ENCODE results near the gene RIMKLB. TPM values are rescaled to one million over a fixed set of nuclear protein-coding genes. Genes with fewer than 3 reads are reported as not detected.
"Not testable (repeated sequence)": the region's sequence is repeated elsewhere in the genome, so short reads cannot be mapped to it uniquely, and the experiment has no call there.

Gene RIMKLB
- total and polyA plus RNA-seq, 2 donors (not counting 1 experiment from before 2014, with no cell fraction given), result 13.0 to 22.3 TPM

DNA sequence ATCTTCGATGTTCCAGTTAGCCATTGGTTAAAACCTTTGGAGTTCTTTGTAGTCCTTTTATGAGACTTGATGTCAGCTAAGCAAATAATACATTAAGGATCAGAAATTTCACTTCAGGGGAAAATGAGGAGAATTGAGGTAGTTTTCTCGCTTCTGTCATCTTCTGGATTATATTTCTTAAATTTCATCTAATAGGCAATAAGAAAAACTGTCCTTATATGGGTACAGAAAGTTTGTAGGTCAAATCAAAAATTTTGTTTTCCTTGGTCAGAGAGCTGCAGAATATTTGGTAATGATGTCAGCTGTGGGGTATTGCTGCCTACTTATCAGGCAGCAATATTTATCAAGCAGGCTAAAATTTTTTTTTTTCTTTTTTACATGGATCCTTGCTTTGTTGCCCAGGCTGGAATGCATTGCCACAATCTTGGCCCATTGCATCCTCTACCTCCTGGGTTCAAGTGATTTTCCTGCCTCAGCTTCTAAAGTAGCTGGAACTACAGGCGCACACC, 37.1 kb downstream of the RIMKLB start:
- no peaks in the 10 kb centered on the region for H3K4me1 ChIP-seq (ENCODE audit: control insufficient read depth, extremely low read depth, insufficient read depth, low read length)
- H3K4me2 ChIP-seq (ENCODE audit: extremely low read depth, insufficient read depth, low read length), result no peak overlapping the region
- no peaks in the 10 kb centered on the region for H3K79me2 ChIP-seq (ENCODE audit: control insufficient read depth, insufficient read depth, low read length)
- no peak overlapping the region for H3K9ac ChIP-seq (ENCODE audit: insufficient read depth, low read length)
- no peaks in the 10 kb centered on the region for H3K9me3 ChIP-seq (ENCODE audit: control insufficient read depth, insufficient read depth, low read depth, low read length)
- DNase-seq (ENCODE audit: low read depth in 2 of 2), result peak; percentile 23 to 50
- TF ChIP-seq, protein P1, sequence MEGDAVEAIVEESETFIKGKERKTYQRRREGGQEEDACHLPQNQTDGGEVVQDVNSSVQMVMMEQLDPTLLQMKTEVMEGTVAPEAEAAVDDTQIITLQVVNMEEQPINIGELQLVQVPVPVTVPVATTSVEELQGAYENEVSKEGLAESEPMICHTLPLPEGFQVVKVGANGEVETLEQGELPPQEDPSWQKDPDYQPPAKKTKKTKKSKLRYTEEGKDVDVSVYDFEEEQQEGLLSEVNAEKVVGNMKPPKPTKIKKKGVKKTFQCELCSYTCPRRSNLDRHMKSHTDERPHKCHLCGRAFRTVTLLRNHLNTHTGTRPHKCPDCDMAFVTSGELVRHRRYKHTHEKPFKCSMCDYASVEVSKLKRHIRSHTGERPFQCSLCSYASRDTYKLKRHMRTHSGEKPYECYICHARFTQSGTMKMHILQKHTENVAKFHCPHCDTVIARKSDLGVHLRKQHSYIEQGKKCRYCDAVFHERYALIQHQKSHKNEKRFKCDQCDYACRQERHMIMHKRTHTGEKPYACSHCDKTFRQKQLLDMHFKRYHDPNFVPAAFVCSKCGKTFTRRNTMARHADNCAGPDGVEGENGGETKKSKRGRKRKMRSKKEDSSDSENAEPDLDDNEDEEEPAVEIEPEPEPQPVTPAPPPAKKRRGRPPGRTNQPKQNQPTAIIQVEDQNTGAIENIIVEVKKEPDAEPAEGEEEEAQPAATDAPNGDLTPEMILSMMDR (conservative IDR thresholded peaks at IDR 0.05 in 1 of 2, IDR thresholded peaks at IDR 0.05 in 1 of 2; ENCODE audit: low read depth in 1 of 2, low read length in 2 of 2), result no peak
- no peak for TF ChIP-seq EZH2 (IDR thresholded peaks at IDR 0.05; ENCODE audit: low read length, missing control alignments)
- H3K36me3 ChIP-seq (ENCODE audit: control insufficient read depth, insufficient read depth, low read length), result no peaks in the 10 kb centered on the region
- H2AFZ ChIP-seq (ENCODE audit: low read length), result no peak overlapping the region
- H3K4me3 ChIP-seq (replicated peaks in 1 of 4; ENCODE audit: control extremely low read depth in 1 of 4, insufficient read depth in 1 of 4, low read depth in 3 of 4, low read length in 4 of 4), result no peak overlapping the region
- H4K20me1 ChIP-seq (ENCODE audit: control insufficient read depth, extremely low read depth, insufficient read depth, low read length), result no peaks in the 10 kb centered on the region
- H3K27ac ChIP-seq (ENCODE audit: insufficient read depth, low read length), result no peak overlapping the region
- no peaks in the 10 kb centered on the region for H3K27me3 ChIP-seq (ENCODE audit: control insufficient read depth, insufficient read depth, low read length)

DNA sequence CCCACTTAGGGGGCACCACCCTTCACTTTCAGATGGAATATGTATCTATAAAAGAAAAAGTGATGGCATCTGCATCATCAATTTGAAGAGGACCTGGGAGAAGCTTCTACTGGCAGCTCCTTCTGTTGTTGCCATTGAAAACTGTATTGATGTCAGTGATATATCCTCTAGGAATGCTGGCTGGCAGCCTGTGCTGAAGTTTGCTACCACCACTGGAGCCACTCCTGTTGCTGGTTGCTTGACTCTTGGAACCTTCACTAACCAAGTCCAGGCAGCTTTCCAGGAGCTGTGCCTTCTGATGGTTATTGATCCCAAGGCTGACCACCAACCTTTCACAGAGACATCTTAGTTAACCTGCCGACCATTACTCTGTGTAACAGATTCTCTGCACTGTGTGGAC, 44.7 kb downstream of the RIMKLB start:
- Histone ChIP-seq H3K4me2 (ENCODE audit: extremely low read depth, insufficient read depth, low read length) (no peak overlapping the region), H3K9ac (ENCODE audit: insufficient read depth, low read length) (no peak overlapping the region), H3K79me2 (ENCODE audit: control insufficient read depth, insufficient read depth, low read length) (no peaks in the 10 kb centered on the region), H3K27me3 (ENCODE audit: control insufficient read depth, insufficient read depth, low read length) (no peaks in the 10 kb centered on the region), H2AFZ (ENCODE audit: low read length) (no peak overlapping the region), H3K4me1 (ENCODE audit: control insufficient read depth, extremely low read depth, insufficient read depth, low read length) (peaks cover 3% of the 10 kb centered on the region), H3K4me3 (replicated peaks in 1 of 4; ENCODE audit: control extremely low read depth in 1 of 4, insufficient read depth in 1 of 4, low read depth in 3 of 4, low read length in 4 of 4) (no peak overlapping the region), H3K36me3 (ENCODE audit: control insufficient read depth, insufficient read depth, low read length) (no peaks in the 10 kb centered on the region), H4K20me1 (ENCODE audit: control insufficient read depth, extremely low read depth, insufficient read depth, low read length) (no peaks in the 10 kb centered on the region), H3K27ac (ENCODE audit: insufficient read depth, low read length) (no peak overlapping the region), H3K9me3 (ENCODE audit: control insufficient read depth, insufficient read depth, low read depth, low read length) (no peaks in the 10 kb centered on the region)
- no peak for TF ChIP-seq EZH2 (IDR thresholded peaks at IDR 0.05; ENCODE audit: low read length, missing control alignments)
- TF ChIP-seq, protein P1 (conservative IDR thresholded peaks at IDR 0.05 in 1 of 2, IDR thresholded peaks at IDR 0.05 in 1 of 2; ENCODE audit: low read depth in 1 of 2, low read length in 2 of 2), result no peak
- peak; percentile 30 to 83 for DNase-seq (ENCODE audit: low read depth in 2 of 2)

DNA sequence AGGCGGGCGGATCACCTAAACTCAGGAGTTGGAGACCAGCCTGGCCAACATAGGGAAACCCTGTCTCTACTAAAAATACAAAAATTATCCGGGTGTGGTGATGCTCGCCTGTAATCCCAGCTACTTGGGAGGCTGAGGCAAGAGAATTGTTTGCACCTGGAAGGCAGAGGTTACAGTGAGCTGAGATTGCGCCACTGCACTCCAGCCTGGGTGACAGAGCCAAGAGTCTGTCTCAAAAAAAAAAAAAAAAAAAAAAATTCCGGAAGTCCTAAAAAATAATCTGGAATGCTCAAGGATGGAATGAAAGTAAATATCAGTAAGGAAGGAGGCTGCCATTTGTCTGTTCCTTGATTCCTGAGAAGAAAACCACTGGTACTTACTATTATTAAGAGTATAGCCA, 45.3 kb downstream of the RIMKLB start:
- not testable (repeated sequence) for H3K4me3 ChIP-seq (replicated peaks in 1 of 4; ENCODE audit: control extremely low read depth in 1 of 4, insufficient read depth in 1 of 4, low read depth in 3 of 4, low read length in 4 of 4); H3K4me1 ChIP-seq (ENCODE audit: control insufficient read depth, extremely low read depth, insufficient read depth, low read length); H4K20me1 ChIP-seq (ENCODE audit: control insufficient read depth, extremely low read depth, insufficient read depth, low read length); H3K9ac ChIP-seq (ENCODE audit: insufficient read depth, low read length); H3K4me2 ChIP-seq (ENCODE audit: extremely low read depth, insufficient read depth, low read length); H3K9me3 ChIP-seq (ENCODE audit: control insufficient read depth, insufficient read depth, low read depth, low read length); H3K36me3 ChIP-seq (ENCODE audit: control insufficient read depth, insufficient read depth, low read length); H3K79me2 ChIP-seq (ENCODE audit: control insufficient read depth, insufficient read depth, low read length); H3K27ac ChIP-seq (ENCODE audit: insufficient read depth, low read length); H2AFZ ChIP-seq (ENCODE audit: low read length); H3K27me3 ChIP-seq (ENCODE audit: control insufficient read depth, insufficient read depth, low read length); DNase-seq (ENCODE audit: low read depth in 2 of 2)

DNA sequence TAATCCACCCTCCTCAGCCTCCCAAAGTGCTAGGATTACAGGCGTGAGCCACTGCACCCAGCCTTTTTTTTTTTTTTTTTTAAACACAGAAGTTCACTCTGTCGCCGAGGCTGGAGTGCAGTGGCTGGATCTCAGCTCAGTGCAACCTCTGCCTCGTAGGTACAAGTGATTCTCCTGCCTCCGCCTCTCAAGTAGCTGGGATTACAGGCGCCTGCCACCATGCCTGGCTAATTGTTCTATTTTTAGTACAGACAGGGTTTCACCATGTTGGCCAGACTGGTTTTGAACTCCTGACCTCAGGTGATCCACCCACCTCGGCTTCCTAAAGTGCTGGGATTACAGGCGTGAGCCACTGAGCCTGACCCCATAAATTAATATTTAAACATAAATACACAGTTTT, 47.8 kb downstream of the RIMKLB start:
- not testable (repeated sequence) for H3K36me3 ChIP-seq (ENCODE audit: control insufficient read depth, insufficient read depth, low read length); H2AFZ ChIP-seq (ENCODE audit: low read length); DNase-seq (ENCODE audit: low read depth in 2 of 2); H3K4me3 ChIP-seq (replicated peaks in 1 of 4; ENCODE audit: control extremely low read depth in 1 of 4, insufficient read depth in 1 of 4, low read depth in 3 of 4, low read length in 4 of 4); H3K79me2 ChIP-seq (ENCODE audit: control insufficient read depth, insufficient read depth, low read length); H3K4me2 ChIP-seq (ENCODE audit: extremely low read depth, insufficient read depth, low read length); H3K9ac ChIP-seq (ENCODE audit: insufficient read depth, low read length); H3K4me1 ChIP-seq (ENCODE audit: control insufficient read depth, extremely low read depth, insufficient read depth, low read length); H4K20me1 ChIP-seq (ENCODE audit: control insufficient read depth, extremely low read depth, insufficient read depth, low read length); H3K9me3 ChIP-seq (ENCODE audit: control insufficient read depth, insufficient read depth, low read depth, low read length); H3K27me3 ChIP-seq (ENCODE audit: control insufficient read depth, insufficient read depth, low read length); H3K27ac ChIP-seq (ENCODE audit: insufficient read depth, low read length)

All from fibroblast of lung (primary cell).